Peyer's patch (tissue), 4 donors: ENCODE data around the gene CNRIP1.

Source experiments
- CTCF ChIP-seq, 6 experiments: fragments of 450-650 bp in 4 of 6; fragments of 200-600 bp in 2 of 6; sonication (generic) in 1 of 6; IDR thresholded peaks; one replicate each; pipeline ENCODE4 v1.5.1; 2017 to 2019; ENCODE audit warnings: antibody characterized with exemption in 6 of 6, mild to moderate bottlenecking in 3 of 6, moderate library complexity in 1 of 6
- POLR2A ChIP-seq, 2 donors: fragments of 450-650 bp; IDR thresholded peaks; one replicate each; pipeline ENCODE4 v1.5.1; 2017; ENCODE audit warnings: antibody characterized with exemption in 2 of 2, mild to moderate bottlenecking in 2 of 2, moderate library complexity in 2 of 2

GRCh38 chr2:68245066-68245465 is 74.7 kb downstream of the CNRIP1 start:
- TF ChIP-seq CTCF (IDR thresholded peaks at IDR 0.05) (no peak), POLR2A (IDR thresholded peaks at IDR 0.05) (no peak)
